ENCODE measurements around the gene KRTAP12-4.

DNA sequence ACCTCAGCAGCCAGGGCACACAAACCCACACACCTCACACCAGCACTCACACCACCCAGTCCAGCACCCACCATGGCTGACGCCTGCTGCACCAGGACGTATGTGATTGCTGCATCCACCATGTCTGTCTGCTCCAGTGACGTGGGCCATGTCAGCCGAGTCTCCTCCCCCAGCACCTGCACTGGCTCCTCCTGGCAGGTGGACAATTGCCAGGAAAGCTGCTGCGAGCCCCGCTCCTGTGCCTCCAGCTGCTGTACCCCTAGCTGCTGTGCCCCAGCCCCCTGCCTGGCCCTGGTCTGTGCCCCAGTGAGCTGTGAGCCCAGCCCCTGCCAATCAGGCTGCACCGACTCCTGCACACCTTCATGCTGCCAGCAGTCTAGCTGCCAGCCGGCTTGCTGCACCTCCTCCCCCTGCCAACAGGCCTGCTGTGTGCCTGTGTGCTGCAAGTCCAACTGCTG lies 42.4 kb downstream of the KRTAP12-4 start, which contains the start of gene KRTAP10-8:
- no peak for TF ChIP-seq YY1 (IDR thresholded peaks at IDR 0.05; ENCODE audit: insufficient read depth, insufficient read length)
- no peak for TF ChIP-seq ZNF274 (IDR thresholded peaks at IDR 0.05; ENCODE audit: low read depth, low read length)
